Stimulated activated CD8-positive, alpha-beta memory T cell treated with anti-CD3 and anti-CD28 coated beads, Interleukin-7, amount 100 ng/mL, for 4 hours (primary cell): ENCODE measurements around the gene SYNPO2L.

Source experiments
- DNase-seq, 2 donors: peaks; one replicate each; pipeline ENCODE4 v3.0.0-alpha.2; 2020; ENCODE audit warnings: low read depth in 2 of 2

The SYNPO2L gene

GRCh38 chr10:73649876-73650536, 5.8 kb downstream of the SYNPO2L start:
- DNase-seq = no peak

DNA sequence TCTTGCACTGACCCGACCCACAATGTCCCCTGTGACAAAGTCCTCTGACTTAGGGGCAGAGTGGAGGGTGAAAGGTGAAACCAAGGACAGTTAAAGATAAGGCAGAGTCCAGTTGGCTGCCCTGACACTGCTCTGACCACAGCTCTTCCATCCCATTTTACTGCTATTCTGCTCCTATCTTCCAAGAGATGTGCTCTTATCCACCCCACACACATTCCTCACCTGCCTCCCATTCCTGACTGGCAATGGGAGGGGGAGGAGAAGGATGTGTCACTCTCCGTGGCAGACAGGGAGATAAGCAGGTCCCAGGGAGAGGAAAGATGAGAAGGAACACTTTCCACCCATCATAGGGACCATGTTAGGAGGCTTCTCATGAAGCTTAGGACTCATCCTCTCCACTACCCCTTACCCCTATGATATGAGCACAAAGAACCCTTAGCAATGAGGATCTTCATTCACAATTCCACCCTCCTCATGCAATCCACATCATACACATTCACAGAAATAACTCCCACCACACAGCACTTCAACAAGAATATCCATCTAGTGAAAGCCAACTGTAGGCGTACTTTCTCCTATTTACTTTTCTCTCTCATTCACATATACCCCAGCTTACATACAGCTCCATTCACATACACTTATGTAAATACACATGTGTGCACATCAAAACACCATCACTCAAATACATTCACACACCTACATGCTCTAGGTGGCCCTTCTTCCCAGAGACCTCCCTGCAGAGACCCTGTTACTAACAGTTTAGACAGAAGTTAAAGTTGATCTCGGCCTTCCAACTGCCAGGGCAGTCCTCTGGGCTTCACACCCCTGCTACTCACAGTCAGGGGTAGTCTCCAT, 6.6 kb downstream of the SYNPO2L start:
- DNase-seq = no peak

GRCh38 chr10:73647875-73648651, 7.8 kb downstream of the SYNPO2L start:
- DNase-seq = no peak

DNA sequence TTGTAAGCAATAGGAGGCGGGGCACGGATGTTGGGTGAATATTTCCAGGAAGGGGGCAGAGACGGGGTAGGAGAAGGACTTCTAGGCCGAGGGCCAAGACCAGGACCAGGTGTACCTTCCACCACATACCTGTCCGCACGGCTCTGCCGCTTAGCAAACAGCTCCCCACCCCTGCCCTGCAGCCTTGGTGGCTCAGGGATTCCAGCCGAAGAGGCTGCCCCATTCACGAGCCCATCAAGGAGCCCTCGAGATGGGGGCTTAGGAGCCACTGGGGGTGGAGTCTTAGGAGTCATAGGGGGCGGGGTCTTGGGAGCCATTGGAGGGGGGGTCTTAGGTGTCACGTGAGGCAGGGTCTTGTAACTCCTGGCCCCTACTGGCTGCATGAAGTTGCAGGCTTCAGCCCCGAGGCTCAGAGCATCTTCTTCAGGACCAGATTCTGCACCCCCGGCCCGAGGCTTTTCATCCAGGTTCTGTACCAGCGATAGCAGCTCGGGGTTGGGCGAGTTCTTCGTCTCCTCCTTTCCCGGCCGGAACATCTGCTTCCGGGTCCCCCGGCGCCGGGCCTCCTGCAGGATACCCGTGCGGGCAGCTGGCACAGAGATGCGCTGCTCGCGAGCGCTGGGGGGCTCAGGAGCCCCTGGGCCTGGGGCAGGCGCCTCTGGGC, 8.5 kb downstream of the SYNPO2L start:
- no peak for DNase-seq

GRCh38 chr10:73646598-73647041, 9.2 kb downstream of the SYNPO2L start:
- DNase-seq = no peak

DNA sequence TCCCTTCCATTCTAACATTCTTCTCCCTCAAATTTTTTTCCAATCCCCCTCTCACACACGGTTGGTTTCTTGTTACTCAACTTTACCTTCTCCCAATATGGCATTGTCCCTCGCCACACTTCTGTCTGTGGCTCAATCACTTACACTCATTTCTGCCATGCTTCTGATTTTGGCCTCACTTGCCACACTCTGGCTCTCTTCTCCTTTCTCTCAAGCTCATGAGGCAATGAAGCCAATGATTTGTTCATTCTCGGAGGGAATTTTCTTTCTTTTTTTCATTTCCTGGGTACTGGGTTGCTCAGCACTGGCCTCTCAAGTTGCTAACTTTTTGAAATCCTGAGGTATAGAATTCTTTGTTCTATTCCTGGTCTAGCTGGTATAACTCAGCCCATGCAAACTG, 10.6 kb downstream of the SYNPO2L start:
- no peak for DNase-seq

DNA sequence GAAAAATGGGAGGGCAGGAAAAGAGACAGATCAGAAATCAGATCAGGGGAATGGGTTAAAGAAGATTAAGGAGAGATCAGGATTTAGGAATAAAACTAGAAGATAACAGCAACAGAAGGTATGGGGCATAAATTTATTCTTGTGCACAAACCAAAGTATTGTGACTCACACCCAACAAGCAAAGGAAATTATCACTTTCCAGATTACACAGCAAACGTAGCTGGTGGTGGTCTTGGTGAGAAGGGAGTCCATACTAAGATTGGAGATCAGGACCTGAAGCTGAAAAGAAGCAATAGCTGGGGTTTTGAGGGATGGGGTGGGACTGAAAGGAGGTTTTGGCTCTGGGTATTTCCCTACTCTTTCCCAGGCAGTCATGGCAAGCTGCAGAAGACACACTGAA, 11.1 kb downstream of the SYNPO2L start:
- no peak for DNase-seq

DNA sequence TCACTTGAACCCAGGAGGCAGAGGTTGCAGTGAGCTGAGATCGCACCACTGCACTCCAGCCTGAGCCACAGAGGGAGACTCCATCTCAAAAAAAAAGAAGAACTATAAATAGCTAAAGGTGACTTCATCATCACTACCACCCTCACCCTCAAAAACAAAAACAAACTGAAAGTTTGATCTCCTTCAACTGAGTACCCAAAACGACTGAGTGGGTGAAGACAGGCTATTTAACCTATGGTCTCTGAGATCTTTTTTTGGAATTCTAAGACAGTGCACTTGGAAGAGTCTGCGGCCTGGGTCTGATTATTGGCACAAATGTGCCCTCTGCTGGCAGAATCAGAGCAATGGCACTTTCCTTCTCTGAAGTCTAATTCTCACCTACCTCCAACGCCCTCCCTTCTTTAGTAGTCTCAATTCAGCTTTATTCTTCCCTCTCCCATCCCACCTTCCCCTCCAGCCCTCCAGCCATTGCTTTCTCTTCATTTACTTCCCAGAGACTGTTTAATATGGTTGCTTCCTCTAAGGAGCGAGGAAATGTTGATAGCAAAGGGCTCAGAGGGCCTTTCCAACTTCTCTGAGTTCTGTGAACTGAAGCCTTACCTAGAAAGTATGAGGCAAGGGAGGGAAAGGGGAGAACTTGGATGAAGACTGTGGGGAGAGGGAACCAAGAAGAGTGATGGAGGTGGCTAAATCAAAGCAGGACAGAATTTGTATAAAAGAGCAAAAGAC, 11.7 kb downstream of the SYNPO2L start:
- peak; percentile 14 to 22 for DNase-seq

GRCh38 chr10:73643362-73643761, 12.5 kb downstream of the SYNPO2L start:
- DNase-seq = no peak

GRCh38 chr10:73641328-73642060, 14.3 kb downstream of the SYNPO2L start, which contains the start of gene MYOZ1:
TSS of gene MYOZ1 (minus strand) at chr10:73641474. CDS start at chr10:73640017, 1,457 bp downstream.
- no peak for DNase-seq

DNA sequence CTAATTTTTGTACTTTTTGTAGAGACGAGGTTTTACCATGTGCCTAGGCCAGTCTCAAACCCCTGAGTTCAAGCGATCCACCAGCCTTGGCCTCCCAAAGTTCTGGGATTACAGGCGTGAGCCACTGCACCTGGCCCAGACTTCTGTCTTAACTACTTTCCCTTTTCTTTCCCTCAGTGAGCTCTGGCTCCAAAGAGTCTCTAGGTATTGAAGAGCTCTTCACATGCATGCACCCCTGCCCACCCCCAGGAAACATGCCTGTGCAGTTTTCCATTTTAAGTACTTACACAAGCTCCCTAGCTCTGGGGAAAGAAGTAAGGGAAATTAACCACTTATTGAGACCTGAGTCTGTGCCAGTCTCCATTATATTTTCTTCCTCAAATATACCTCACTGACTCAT, 16.5 kb downstream of the SYNPO2L start:
- no peak for DNase-seq

GRCh38 chr10:73635781-73636180, 20.0 kb downstream of the SYNPO2L start:
- DNase-seq = no peak

- DNase-seq = no peak
These were observed 21.4 kb downstream of the SYNPO2L start for GRCh38 chr10:73634421-73634820.

- DNase-seq = no peak
These were observed 26.7 kb downstream of the SYNPO2L start for GRCh38 chr10:73629165-73629564.

DNA sequence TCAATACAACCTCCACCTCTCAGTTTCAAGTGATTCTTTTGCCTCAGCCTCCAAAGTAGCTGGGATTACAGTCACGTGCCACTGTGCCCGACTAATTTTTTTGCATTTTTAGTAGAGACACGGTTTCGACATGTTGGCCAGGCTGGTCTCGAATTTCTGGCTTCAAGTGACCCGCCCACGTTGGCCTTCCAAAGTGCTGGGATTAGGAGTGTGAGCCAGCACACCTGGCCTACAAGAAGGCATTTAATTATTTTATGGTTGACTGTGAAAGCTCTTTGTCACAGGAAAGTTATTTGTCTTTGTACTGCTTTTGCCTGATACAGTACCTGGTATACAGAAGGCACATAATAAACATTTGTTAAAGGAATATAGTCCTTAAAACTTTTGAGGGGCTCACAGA, 27.4 kb downstream of the SYNPO2L start:
- no peak for DNase-seq

DNA sequence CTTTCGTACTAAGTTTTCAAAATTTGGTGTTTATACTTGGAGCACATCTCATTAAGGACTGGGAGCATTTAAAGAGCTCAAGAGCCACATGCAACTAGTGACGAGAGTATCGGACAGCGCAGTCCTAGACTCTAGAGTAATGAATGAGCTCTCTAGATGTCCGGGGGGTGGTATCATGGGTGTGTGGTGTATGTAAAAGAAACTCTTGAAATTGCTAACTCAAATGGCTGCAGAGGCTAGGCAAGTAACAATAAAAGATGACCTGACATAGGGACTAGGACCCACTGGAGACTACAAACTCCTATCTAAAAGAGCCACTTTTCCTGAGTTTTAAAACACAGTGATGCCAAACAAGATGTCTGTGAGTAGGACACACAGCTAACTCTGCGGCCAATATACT, 28.5 kb downstream of the SYNPO2L start:
- DNase-seq = no peak

DNA sequence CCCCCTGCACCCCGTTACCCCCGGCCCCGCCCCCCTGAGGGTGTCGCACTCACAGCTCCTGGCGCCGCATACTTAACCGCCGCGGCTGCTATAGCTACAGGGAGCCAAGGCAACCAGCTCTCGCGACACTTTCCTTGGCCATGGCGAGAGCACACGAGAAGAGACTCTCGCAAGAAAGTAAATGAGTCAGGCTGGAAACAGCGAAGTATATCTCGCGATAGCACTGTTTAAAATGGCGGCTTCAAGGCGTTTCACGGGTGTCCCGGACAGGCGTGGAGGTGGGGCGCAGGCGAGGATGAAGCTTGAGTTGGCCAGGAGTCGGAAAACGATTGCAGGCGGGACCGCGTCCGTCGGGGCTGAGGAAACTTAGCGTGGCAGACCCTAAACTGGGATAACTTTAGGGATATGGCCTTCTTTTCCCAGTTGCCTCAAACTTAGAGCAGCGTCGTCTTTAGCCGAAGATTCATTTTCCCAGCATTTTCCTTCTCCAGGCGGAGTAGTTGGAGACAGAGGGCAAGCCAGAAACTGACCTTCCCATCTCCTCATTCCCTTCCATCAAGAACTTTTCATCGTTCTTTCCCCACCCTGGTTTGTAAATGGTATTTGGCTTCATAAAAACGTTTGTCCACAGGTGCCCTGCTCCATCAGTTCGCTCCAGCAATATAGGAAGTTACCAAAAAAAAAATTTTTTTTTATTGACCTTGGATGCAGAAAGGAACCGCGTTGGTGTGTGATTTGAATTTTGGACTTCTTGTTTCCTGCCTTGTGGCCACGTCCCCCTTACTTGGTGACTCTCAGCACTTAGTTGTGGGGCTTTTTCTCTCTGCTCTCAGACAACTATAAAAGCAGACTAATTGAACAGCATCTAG, 29.7 kb downstream of the SYNPO2L start:
- peak; percentile 89 to 91 for DNase-seq

GRCh38 chr10:73625004-73625883, 30.6 kb downstream of the SYNPO2L start:
- DNase-seq = peak in 1 of 2 donors; percentile 11
